ENCODE results near the gene OR5M11.

Gene OR5M11

GRCh38 chr11:56531856-56532255 lies 11.2 kb downstream of the OR5M11 start:
- no peak for DNase-seq (ENCODE audit: low read depth)
- H3K4me3 ChIP-seq (ENCODE audit: low read length), result no peak overlapping the region
- TF ChIP-seq CTCF (IDR thresholded peaks at IDR 0.05; ENCODE audit: insufficient read depth, low read depth, low read length, missing control alignments), result no peak

GRCh38 chr11:56522008-56522407 lies 21.0 kb downstream of the OR5M11 start:
- no peak for DNase-seq (ENCODE audit: low read depth)
- no peak overlapping the region for H3K4me3 ChIP-seq (ENCODE audit: low read length)
- TF ChIP-seq CTCF (IDR thresholded peaks at IDR 0.05; ENCODE audit: insufficient read depth, low read depth, low read length, missing control alignments), result no peak

DNA sequence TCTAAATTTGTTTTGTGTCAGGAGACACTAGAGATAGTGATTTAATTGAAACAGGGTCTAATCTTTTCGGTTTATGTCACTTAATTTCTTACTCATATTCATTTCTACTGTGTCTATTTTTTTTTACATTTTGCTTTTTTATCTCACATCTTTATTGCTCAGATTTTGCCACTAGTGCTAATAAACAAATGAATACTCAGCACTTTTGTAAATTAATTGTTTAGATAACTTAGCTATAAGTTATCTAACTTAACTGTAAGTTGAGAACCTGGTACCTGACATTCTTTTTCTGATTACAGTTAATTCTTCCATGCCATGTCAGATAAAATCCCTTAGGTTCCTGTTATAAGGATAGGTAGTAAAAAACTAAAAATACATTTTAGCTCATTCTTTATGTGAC lies 29.8 kb downstream of the OR5M11 start:
- H3K4me3 ChIP-seq (ENCODE audit: low read length), result no peak overlapping the region
- TF ChIP-seq CTCF (IDR thresholded peaks at IDR 0.05; ENCODE audit: insufficient read depth, low read depth, low read length, missing control alignments), result no peak
- DNase-seq (ENCODE audit: low read depth), result no peak

DNA sequence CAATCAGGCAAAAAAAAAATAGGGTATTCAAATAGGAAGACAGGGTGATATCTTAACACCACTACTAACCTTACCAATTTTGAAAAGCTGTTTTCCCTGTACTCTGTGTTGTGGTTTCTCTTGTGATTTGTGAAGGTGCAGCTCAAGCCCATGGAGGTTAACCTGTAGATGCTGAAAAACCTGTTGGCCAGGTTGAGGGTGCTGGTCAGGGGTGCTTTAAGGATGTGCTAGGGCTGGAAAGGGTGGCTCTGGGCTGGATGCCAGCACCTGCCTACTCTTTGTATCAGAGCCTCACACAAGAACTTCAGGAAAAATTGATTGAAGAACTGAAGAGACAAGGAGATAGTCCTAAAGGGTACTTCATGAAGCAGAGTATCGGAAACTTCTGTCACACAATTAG lies 33.6 kb downstream of the OR5M11 start:
- no peak for TF ChIP-seq CTCF (IDR thresholded peaks at IDR 0.05; ENCODE audit: insufficient read depth, low read depth, low read length, missing control alignments)
- peak; percentile 24 for DNase-seq (ENCODE audit: low read depth)
- no peak overlapping the region for H3K4me3 ChIP-seq (ENCODE audit: low read length)

- DNase-seq (ENCODE audit: low read depth), result no peak
- no peak overlapping the region for H3K4me3 ChIP-seq (ENCODE audit: low read length)
- TF ChIP-seq CTCF (IDR thresholded peaks at IDR 0.05; ENCODE audit: insufficient read depth, low read depth, low read length, missing control alignments), result no peak
These were observed 46.0 kb downstream of the OR5M11 start for GRCh38 chr11:56497010-56497409.

DNA sequence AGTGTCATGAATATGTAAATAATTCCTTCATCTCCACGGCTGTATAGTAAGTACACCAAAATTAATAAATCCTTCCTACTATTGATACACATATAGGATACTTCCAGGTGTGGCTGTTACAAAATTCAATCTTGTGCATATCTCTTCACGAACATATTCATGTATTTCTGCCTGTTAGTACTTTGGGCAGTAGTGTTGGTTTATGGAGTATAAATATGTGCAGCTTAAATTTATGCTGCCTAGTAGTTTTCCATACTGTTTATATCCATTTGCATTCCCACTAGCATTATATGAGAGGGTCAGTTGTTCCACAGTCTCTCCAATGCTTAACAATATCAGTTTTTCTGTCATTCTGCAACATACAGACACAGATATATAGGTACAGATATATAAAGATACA lies 47.9 kb downstream of the OR5M11 start:
- DNase-seq (ENCODE audit: low read depth), result no peak
- no peak for TF ChIP-seq CTCF (IDR thresholded peaks at IDR 0.05; ENCODE audit: insufficient read depth, low read depth, low read length, missing control alignments)
- H3K4me3 ChIP-seq (ENCODE audit: low read length), result no peak overlapping the region
